GM12865 (cell line): ENCODE measurements around the gene MRTFB.

Experiments used
- DNase-seq: peaks from one replicate; pipeline ENCODE4 v3.0.0; 2010; ENCODE audit warnings: low read depth
- H3K4me3 ChIP-seq: 2 replicates; pipeline ENCODE4 v1.5.1; 2011; ENCODE audit warnings: mild to moderate bottlenecking, low read depth, low read length, control low read depth
- CTCF ChIP-seq: IDR thresholded peaks from 2 replicates; pipeline ENCODE4 v1.5.1; 2011; ENCODE audit warnings: low read length, control low read depth, low read depth, inconsistent platforms; ENCODE audit not compliant: insufficient read depth; ENCODE audit errors: missing control alignments

The MRTFB gene

GRCh38 chr16:14168146-14168545 lies 97.0 kb downstream of the MRTFB start:
- TF ChIP-seq CTCF, result no peak
- H3K4me3 ChIP-seq, result no peak overlapping the region
- DNase-seq, result no peak

GRCh38 chr16:14172200-14172809 lies 101.2 kb downstream of the MRTFB start:
- TF ChIP-seq CTCF, result no peak
- DNase-seq, result no peak
- H3K4me3 ChIP-seq, result no peak overlapping the region

- no peak overlapping the region for H3K4me3 ChIP-seq
- no peak for DNase-seq
- TF ChIP-seq CTCF, result no peak
Observed at GRCh38 chr16:14175086-14175485, 104.0 kb downstream of the MRTFB start.

GRCh38 chr16:14177704-14178103 lies 106.6 kb downstream of the MRTFB start:
- H3K4me3 ChIP-seq, result no peak overlapping the region
- peak; percentile 29 for DNase-seq
- TF ChIP-seq CTCF, result no peak

- TF ChIP-seq CTCF, result no peak
- H3K4me3 ChIP-seq, result no peak overlapping the region
- DNase-seq, result no peak
Observed at GRCh38 chr16:14179116-14179515, 108.0 kb downstream of the MRTFB start.

GRCh38 chr16:14180481-14180944 lies 109.4 kb downstream of the MRTFB start:
- H3K4me3 ChIP-seq, result no peak overlapping the region
- no peak for TF ChIP-seq CTCF
- no peak for DNase-seq
